HL-60 (cell line): ENCODE data around the gene DMRT1.

Source experiments
- DNase-seq, 2 experiments: peaks; one replicate each; pipeline ENCODE4 v3.0.0-alpha.2; 2010 to 2020; ENCODE audit warnings: low read depth in 1 of 2, low spot score in 1 of 2
- H3K27ac ChIP-seq: fragments of 250-450 bp; sonication (Bioruptor Pico); replicated peaks from 2 replicates; pipeline ENCODE4 v1.5.1; 2020; ENCODE audit warnings: mild to moderate bottlenecking, moderate library complexity
- H3K27me3 ChIP-seq: fragments of 250-450 bp; sonication (Bioruptor Pico); 2 replicates; pipeline ENCODE4 v1.5.1; 2021; ENCODE audit warnings: mild to moderate bottlenecking, moderate library complexity; ENCODE audit not compliant: insufficient read depth, poor library complexity, severe bottlenecking
- H3K4me3 ChIP-seq: replicated peaks from 2 replicates; pipeline ENCODE4 v1.5.1; 2011; ENCODE audit warnings: mild to moderate bottlenecking, control low read depth, low read length; ENCODE audit not compliant: insufficient read depth
- CTCF ChIP-seq: IDR thresholded peaks from one replicate; pipeline ENCODE4 v1.5.1; 2011; ENCODE audit warnings: low read length, control low read depth, inconsistent platforms; ENCODE audit not compliant: insufficient read depth
- GABPA ChIP-seq: IDR thresholded peaks from 2 replicates; pipeline ENCODE4 v1.6.1; 2012; ENCODE audit warnings: low read depth
- POLR2AphosphoS5 ChIP-seq: IDR thresholded peaks from 2 replicates; pipeline ENCODE4 v1.6.1; 2012; ENCODE audit warnings: low read depth
- REST ChIP-seq: IDR thresholded peaks from 2 replicates; pipeline ENCODE4 v1.6.1; 2012; ENCODE audit warnings: low read depth; ENCODE audit not compliant: insufficient replicate concordance
- SPI1 ChIP-seq: IDR thresholded peaks from 2 replicates; pipeline ENCODE4 v1.6.1; 2012; ENCODE audit warnings: low read depth, mild to moderate bottlenecking, borderline replicate concordance

DMRT1 gene

GRCh38 chr9:905906-906305, 64.4 kb downstream of the DMRT1 start:
- no peak overlapping the region for H3K27ac ChIP-seq
- H3K27me3 ChIP-seq = peaks cover 16% of the 10 kb centered on the region
- TF ChIP-seq POLR2AphosphoS5 (no peak), REST (no peak), SPI1 (no peak), GABPA (no peak), CTCF (no peak)
- DNase-seq = no peak
- H3K4me3 ChIP-seq = no peak overlapping the region

GRCh38 chr9:908536-909205, 67.2 kb downstream of the DMRT1 start:
- DNase-seq = no peak
- Histone ChIP-seq H3K27ac (no peak overlapping the region), H3K4me3 (no peak overlapping the region), H3K27me3 (peaks cover 16% of the 10 kb centered on the region)
- TF ChIP-seq GABPA = no peak
- no peak for TF ChIP-seq CTCF
- TF ChIP-seq REST = no peak
- no peak for TF ChIP-seq POLR2AphosphoS5
- TF ChIP-seq SPI1 = no peak

GRCh38 chr9:911005-911404, 69.5 kb downstream of the DMRT1 start:
- Histone ChIP-seq H3K27me3 (peaks cover 16% of the 10 kb centered on the region), H3K27ac (no peak overlapping the region), H3K4me3 (no peak overlapping the region)
- TF ChIP-seq POLR2AphosphoS5 (no peak), CTCF (no peak), REST (no peak), SPI1 (no peak), GABPA (no peak)
- DNase-seq = no peak
